Bronchial epithelial cell (primary cell): Measurements from ENCODE around the gene ZFPL1. TPM values are rescaled to one million over a fixed set of nuclear protein-coding genes. Genes with fewer than 3 reads are reported as not detected.

Source experiments
- DNase-seq: peaks from one replicate; pipeline ENCODE4 v3.0.0-alpha.2; 2010; ENCODE audit warnings: low read depth
- FAIRE-seq: peaks from 2 replicates; lab custom pipeline; 2011; peaks lifted over from hg19 to GRCh38; lab: Jason Lieb, UNC
- H3K27me3 ChIP-seq: 2 replicates; pipeline ENCODE4 v1.5.1; 2011; ENCODE audit warnings: low read length; ENCODE audit not compliant: control insufficient read depth, insufficient read depth
- H3K36me3 ChIP-seq: 2 replicates; pipeline ENCODE4 v1.5.1; 2011; ENCODE audit warnings: low read length; ENCODE audit not compliant: control insufficient read depth, insufficient read depth
- H3K4me3 ChIP-seq: 2 replicates; pipeline ENCODE4 v1.5.1; 2011; ENCODE audit warnings: mild to moderate bottlenecking, low read depth, low read length, control low read depth
- total RNA-seq: library from RNA; depleted of rRNA; stranded (reverse); fragments of >200 nt; gene quantifications from 2 replicates; pipeline ENCODE4 v1.2.1, GENCODE V29; 2014
- TF ChIP-seq, protein P1 (sequence below): IDR thresholded peaks from 2 replicates; pipeline ENCODE4 v1.5.1; 2011; ENCODE audit warnings: mild to moderate bottlenecking, moderate library complexity, low read length, control low read depth, inconsistent platforms; ENCODE audit not compliant: insufficient read depth, severe bottlenecking

Gene ZFPL1
- total RNA-seq, 1 donor from 2014 or later = 34.2 TPM

DNA sequence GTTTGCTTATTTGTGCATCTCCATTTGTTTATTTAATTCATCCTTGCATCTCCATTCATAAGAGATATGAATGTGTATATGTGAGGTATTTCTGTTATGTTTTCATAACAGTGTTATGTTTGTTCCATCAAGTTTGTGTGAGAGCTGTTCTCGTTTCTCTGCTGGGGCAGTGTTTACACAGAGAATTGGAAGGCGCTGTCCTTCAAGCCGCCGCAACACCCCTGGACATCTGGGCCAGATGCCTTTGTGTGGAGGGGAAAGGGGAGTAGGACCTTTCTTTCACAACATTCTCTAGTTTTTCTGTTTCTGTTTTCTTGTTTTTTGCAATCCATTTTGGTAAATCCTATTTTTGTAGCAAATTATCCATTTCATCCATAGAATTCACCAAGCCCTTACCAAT, 20.6 kb downstream of the ZFPL1 start:
- TF ChIP-seq, protein P1, sequence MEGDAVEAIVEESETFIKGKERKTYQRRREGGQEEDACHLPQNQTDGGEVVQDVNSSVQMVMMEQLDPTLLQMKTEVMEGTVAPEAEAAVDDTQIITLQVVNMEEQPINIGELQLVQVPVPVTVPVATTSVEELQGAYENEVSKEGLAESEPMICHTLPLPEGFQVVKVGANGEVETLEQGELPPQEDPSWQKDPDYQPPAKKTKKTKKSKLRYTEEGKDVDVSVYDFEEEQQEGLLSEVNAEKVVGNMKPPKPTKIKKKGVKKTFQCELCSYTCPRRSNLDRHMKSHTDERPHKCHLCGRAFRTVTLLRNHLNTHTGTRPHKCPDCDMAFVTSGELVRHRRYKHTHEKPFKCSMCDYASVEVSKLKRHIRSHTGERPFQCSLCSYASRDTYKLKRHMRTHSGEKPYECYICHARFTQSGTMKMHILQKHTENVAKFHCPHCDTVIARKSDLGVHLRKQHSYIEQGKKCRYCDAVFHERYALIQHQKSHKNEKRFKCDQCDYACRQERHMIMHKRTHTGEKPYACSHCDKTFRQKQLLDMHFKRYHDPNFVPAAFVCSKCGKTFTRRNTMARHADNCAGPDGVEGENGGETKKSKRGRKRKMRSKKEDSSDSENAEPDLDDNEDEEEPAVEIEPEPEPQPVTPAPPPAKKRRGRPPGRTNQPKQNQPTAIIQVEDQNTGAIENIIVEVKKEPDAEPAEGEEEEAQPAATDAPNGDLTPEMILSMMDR = no peak
- no peak for FAIRE-seq

DNA sequence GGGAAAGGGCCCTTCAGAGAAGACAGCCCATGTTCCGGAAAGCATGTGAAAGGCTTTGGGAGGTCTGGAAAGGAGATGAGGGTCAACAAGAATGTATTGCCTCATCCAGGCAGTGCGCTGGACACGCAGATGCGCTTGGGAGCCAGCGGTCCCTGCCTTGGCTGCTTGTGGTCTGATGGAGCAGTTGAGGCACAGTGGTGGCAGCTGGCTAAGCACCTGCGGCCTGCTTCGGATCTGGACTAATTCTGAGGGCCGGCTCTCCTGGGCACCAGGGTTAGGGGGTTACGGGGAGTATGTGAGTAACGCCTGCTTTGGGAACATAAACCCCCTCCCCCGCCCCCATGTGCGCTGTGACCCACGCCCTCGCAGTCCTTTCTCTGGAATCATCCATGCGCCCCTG, 23.1 kb downstream of the ZFPL1 start:
- FAIRE-seq (no peak), DNase-seq (no peak)
- Histone ChIP-seq H3K4me3 (no peak overlapping the region), H3K36me3 (peaks cover 9% of the 10 kb centered on the region), H3K27me3 (no peaks in the 10 kb centered on the region)
- TF ChIP-seq, protein P1 = no peak

More for the DNA sequence above, 20.6 kb downstream of the ZFPL1 start:
- Histone ChIP-seq H3K36me3 (peaks cover 6% of the 10 kb centered on the region), H3K4me3 (no peak overlapping the region), H3K27me3 (no peaks in the 10 kb centered on the region)
- DNase-seq = no peak

DNA sequence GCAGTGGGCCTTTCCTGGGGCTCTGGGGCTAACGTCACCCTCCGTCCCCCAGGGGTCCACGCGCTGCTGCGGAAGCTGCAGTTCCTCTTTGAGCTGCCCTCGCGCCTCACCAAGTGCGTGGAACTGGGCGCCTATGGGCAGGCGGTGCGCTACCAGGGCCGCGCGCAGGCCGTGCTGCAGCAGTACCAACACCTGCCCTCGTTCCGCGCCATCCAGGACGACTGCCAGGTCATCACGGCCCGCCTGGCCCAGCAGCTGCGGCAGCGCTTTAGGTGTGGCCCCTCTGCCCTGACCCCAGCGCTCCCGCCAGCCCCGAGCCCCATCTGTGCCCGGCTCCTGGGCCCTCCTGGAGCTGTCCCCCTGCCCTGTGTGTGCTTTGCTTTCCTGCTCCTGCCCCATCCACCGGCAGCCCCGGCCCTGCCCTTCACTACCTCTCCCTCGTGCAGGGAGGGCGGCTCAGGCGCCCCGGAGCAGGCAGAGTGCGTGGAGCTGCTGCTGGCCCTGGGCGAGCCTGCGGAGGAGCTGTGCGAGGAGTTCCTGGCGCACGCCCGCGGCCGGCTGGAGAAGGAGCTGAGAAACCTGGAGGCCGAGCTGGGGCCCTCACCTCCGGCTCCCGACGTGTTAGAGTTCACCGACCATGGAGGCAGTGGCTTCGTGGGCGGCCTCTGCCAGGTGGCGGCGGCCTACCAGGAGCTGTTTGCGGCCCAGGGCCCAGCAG, 23.9 kb downstream of the ZFPL1 start:
- Histone ChIP-seq H3K27me3 (no peaks in the 10 kb centered on the region), H3K4me3 (no peak overlapping the region), H3K36me3 (peaks cover 9% of the 10 kb centered on the region)
- DNase-seq = no peak
- TF ChIP-seq, protein P1 = no peak
- FAIRE-seq = no peak

DNA sequence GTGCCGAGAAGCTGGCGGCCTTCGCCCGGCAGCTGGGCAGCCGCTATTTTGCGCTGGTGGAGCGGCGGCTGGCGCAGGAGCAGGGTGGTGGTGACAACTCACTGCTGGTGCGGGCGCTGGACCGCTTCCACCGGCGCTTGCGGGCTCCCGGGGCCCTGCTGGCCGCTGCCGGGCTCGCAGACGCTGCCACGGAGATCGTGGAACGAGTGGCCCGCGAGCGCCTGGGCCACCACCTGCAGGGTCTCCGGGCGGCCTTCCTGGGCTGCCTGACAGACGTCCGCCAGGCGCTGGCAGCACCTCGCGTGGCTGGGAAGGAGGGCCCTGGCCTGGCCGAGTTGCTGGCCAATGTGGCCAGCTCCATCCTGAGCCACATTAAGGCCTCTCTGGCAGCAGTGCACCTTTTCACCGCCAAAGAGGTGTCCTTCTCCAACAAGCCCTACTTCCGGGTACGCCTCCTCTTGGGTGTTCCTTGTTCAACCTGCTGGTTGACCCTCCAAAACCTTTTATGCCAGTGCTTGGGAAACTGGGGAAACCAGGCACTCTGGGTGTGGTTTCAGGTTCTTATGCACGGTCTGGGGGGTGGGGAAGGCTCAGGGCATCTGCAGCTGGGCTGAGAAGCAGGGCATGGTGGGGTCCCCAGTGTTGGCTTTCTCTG, 24.6 kb downstream of the ZFPL1 start:
- Histone ChIP-seq H3K4me3 (no peak overlapping the region), H3K36me3 (peaks cover 9% of the 10 kb centered on the region), H3K27me3 (no peaks in the 10 kb centered on the region)
- TF ChIP-seq, protein P1 = no peak
- DNase-seq (no peak), FAIRE-seq (no peak)

DNA sequence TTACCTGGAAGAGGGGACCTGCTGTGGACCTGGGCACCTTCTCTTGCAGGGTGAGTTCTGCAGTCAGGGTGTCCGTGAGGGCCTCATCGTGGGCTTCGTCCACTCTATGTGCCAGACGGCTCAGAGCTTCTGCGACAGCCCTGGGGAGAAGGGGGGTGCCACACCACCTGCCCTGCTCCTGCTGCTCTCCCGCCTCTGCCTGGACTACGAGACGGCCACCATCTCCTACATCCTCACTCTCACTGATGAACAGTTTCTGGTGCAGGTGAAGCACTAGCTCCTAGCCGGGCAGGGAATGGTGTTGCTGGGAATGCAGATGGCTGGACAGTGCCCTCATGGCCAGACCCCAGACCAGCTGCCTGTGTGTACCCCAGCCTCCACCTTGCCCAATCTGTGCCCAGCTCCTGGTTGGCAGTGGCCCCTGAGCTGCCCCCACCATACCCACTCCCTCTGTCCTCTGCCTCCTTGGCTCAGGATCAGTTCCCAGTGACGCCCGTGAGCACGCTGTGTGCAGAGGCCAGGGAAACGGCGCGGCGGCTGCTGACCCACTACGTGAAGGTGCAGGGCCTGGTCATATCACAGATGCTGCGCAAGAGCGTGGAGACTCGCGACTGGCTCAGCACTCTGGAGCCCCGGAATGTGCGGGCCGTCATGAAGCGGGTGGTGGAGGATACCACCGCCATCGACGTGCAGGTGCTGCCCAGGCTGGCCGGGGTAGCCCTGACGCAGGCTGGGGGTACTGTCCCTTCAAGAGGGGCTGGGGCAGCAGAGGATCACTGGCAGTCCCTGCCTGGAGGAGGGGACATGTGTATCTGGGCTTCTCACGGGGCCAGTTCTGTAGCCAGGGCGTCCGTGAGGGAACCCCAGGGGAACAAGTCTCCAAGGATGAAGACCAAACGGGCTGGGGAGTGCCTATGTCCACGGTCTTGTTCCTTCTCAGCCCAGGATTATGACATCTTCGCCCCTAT, 25.5 kb downstream of the ZFPL1 start:
- no peaks in the 10 kb centered on the region for H3K27me3 ChIP-seq
- FAIRE-seq (no peak), DNase-seq (no peak)
- no peak overlapping the region for H3K4me3 ChIP-seq
- TF ChIP-seq, protein P1 = no peak
- peaks cover 9% of the 10 kb centered on the region for H3K36me3 ChIP-seq
